PFSK-1 (cell line): ENCODE measurements around the gene COMMD6.

ENCODE experiments used
- FOXP2 ChIP-seq: optimal IDR thresholded peaks from 2 replicates; pipeline ENCODE3; 2011; ENCODE audit warnings: borderline replicate concordance, control low read depth, inconsistent platforms; ENCODE audit not compliant: insufficient read depth; ENCODE audit errors: extremely low read length, extremely low read depth
- POLR2AphosphoS5 ChIP-seq: IDR thresholded peaks from 2 replicates; pipeline ENCODE4 v1.6.1; 2012; ENCODE audit warnings: low read depth, mild to moderate bottlenecking, control low read depth, low read length, moderate library complexity
- REST ChIP-seq, 2 experiments: IDR thresholded peaks; 2 replicates each; pipeline versions ENCODE4 v1.6.1 to v1.8.0; 2011 to 2012; ENCODE audit warnings: low read depth in 2 of 2, low read length in 2 of 2, control low read depth in 1 of 2, inconsistent platforms in 1 of 2, mild to moderate bottlenecking in 1 of 2, moderate library complexity in 1 of 2; ENCODE audit not compliant: insufficient read depth in 1 of 2
- SIN3A ChIP-seq: IDR thresholded peaks from 2 replicates; pipeline ENCODE4 v1.6.1; 2012; ENCODE audit warnings: mild to moderate bottlenecking, low read length, moderate library complexity, borderline replicate concordance; ENCODE audit not compliant: insufficient read depth
- TAF1 ChIP-seq: IDR thresholded peaks from 2 replicates; pipeline ENCODE4 v1.6.1; 2012; ENCODE audit warnings: low read length, control low read depth, borderline replicate concordance; ENCODE audit not compliant: insufficient read depth

Gene COMMD6

GRCh38 chr13:75556961-75557360, 19.3 kb upstream of the COMMD6 start:
- no peak for TF ChIP-seq SIN3A
- TF ChIP-seq POLR2AphosphoS5: no peak
- TF ChIP-seq REST (IDR thresholded peaks at IDR 0.05; ENCODE audit: insufficient read depth in 1 of 2, low read depth in 2 of 2, low read length in 2 of 2): no peak
- TF ChIP-seq TAF1: no peak
- no peak for TF ChIP-seq FOXP2

GRCh38 chr13:75555836-75556235, 18.2 kb upstream of the COMMD6 start:
- no peak for TF ChIP-seq FOXP2
- no peak for TF ChIP-seq TAF1
- TF ChIP-seq POLR2AphosphoS5: no peak
- TF ChIP-seq REST (IDR thresholded peaks at IDR 0.05; ENCODE audit: insufficient read depth in 1 of 2, low read depth in 2 of 2, low read length in 2 of 2): no peak
- no peak for TF ChIP-seq SIN3A

GRCh38 chr13:75554981-75555380, 17.3 kb upstream of the COMMD6 start:
- TF ChIP-seq FOXP2 (no peak), TAF1 (no peak), REST (IDR thresholded peaks at IDR 0.05; ENCODE audit: insufficient read depth in 1 of 2, low read depth in 2 of 2, low read length in 2 of 2) (no peak), POLR2AphosphoS5 (no peak), SIN3A (no peak)

DNA sequence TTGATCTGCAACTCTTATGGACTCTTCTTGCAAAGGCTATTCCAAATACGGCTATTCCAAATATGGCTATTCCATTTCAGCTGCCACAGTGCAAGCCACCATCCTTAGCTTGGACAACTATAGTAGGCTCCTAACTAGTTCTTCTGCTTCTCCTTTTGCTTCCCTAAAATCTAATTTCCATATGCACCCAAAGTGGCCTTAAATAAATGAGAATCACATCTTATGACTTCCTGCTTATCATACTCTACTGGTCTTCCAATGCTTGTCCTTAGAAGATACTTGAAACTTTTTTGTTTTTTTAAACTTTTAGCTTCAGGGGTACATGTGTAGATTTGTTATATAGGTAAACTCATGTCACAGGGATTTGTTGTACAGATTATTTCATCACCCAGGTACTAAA, 16.8 kb upstream of the COMMD6 start:
- TF ChIP-seq REST (IDR thresholded peaks at IDR 0.05; ENCODE audit: insufficient read depth in 1 of 2, low read depth in 2 of 2, low read length in 2 of 2) (no peak), SIN3A (no peak), FOXP2 (no peak), POLR2AphosphoS5 (no peak), TAF1 (no peak)

- TF ChIP-seq FOXP2 (no peak), REST (IDR thresholded peaks at IDR 0.05; ENCODE audit: insufficient read depth in 1 of 2, low read depth in 2 of 2, low read length in 2 of 2) (no peak), SIN3A (no peak), POLR2AphosphoS5 (no peak), TAF1 (no peak)
These were observed 12.5 kb upstream of the COMMD6 start for GRCh38 chr13:75550159-75550567.
